SK-N-SH treated with all-trans-retinoic acid at 6 μM for 48 hours (cell line): ENCODE measurements around the gene KIF3B.
A peak's percentile ranks its signal among the peaks of the same experiment; 100 is the strongest.

Experiments
- ATAC-seq: fragments of 200-7000 bp; cut with Tn5 transposase; 3 replicates; pipeline ENCODE4 v1.9.1; 2020; ENCODE audit warnings: mild to moderate bottlenecking, moderate library complexity
- ARNTL ChIP-seq: fragments of 450-650 bp; formaldehyde crosslinking; IDR thresholded peaks from 2 replicates; pipeline ENCODE4 v1.5.0; 2020; ENCODE audit warnings: low read depth, mild to moderate bottlenecking, moderate library complexity, borderline replicate concordance
- BACH2 ChIP-seq: fragments of 250-450 bp; sonication (Bioruptor Pico); IDR thresholded peaks from 2 replicates; pipeline ENCODE4 v1.9.0; 2021; ENCODE audit warnings: mild to moderate bottlenecking, borderline replicate concordance
- CREB5 ChIP-seq: fragments of 250-450 bp; sonication (Bioruptor Pico); IDR thresholded peaks from 2 replicates; pipeline ENCODE4 v1.5.1; 2020; ENCODE audit warnings: low read depth, mild to moderate bottlenecking, moderate library complexity
- CSDC2 ChIP-seq: fragments of 250-450 bp; sonication (Bioruptor Pico); IDR thresholded peaks from 2 replicates; pipeline ENCODE4 v1.5.0; 2020; ENCODE audit warnings: mild to moderate bottlenecking, moderate library complexity
- CSRNP3 ChIP-seq: fragments of 250-450 bp; sonication (Bioruptor Pico); IDR thresholded peaks from 2 replicates; pipeline ENCODE4 v1.5.1; 2021; ENCODE audit warnings: mild to moderate bottlenecking, moderate library complexity
- ESRRG ChIP-seq: fragments of 250-450 bp; sonication (Bioruptor Pico); IDR thresholded peaks from 2 replicates; pipeline ENCODE4 v1.6.1; 2021; ENCODE audit warnings: mild to moderate bottlenecking
- GLIS3 ChIP-seq: fragments of 250-450 bp; sonication (Bioruptor Pico); IDR thresholded peaks from 2 replicates; pipeline ENCODE4 v1.5.0; 2020; ENCODE audit warnings: mild to moderate bottlenecking, moderate library complexity
- ISL1 ChIP-seq: fragments of 250-450 bp; sonication (Bioruptor Pico); IDR thresholded peaks from 2 replicates; pipeline ENCODE4 v2.1.2; 2022; ENCODE audit warnings: mild to moderate bottlenecking, moderate library complexity
- PATZ1 ChIP-seq: fragments of 250-450 bp; sonication (Bioruptor Pico); IDR thresholded peaks from 2 replicates; pipeline ENCODE4 v1.8.0; 2020; ENCODE audit warnings: mild to moderate bottlenecking, moderate library complexity, borderline replicate concordance
- PPARA ChIP-seq: fragments of 250-450 bp; sonication (Bioruptor Pico); IDR thresholded peaks from 2 replicates; pipeline ENCODE4 v1.5.0; 2020; ENCODE audit warnings: mild to moderate bottlenecking, borderline replicate concordance
- SNAI2 ChIP-seq: fragments of 250-450 bp; sonication (Bioruptor Pico); IDR thresholded peaks from 2 replicates; pipeline ENCODE4 v1.5.0; 2020; ENCODE audit warnings: mild to moderate bottlenecking, moderate library complexity
- TCF4 ChIP-seq: fragments of 250-450 bp; sonication (Bioruptor Pico); IDR thresholded peaks from 2 replicates; pipeline ENCODE4 v1.8.0; 2021; ENCODE audit warnings: mild to moderate bottlenecking, moderate library complexity, borderline replicate concordance
- TOX ChIP-seq: fragments of 250-450 bp; sonication (Bioruptor Pico); IDR thresholded peaks from 2 replicates; pipeline ENCODE4 v1.8.0; 2021; ENCODE audit warnings: mild to moderate bottlenecking, moderate library complexity, borderline replicate concordance
- ZC3H10 ChIP-seq: fragments of 250-450 bp; sonication (Bioruptor Pico); IDR thresholded peaks from 2 replicates; pipeline ENCODE4 v1.5.1; 2021; ENCODE audit warnings: mild to moderate bottlenecking, moderate library complexity
- ZFP3 ChIP-seq: fragments of 250-450 bp; sonication (Bioruptor Pico); IDR thresholded peaks from 2 replicates; pipeline ENCODE4 v1.5.0; 2020; ENCODE audit warnings: mild to moderate bottlenecking, moderate library complexity
- ZFP30 ChIP-seq: fragments of 450-650 bp; formaldehyde crosslinking; IDR thresholded peaks from 2 replicates; pipeline ENCODE4 v1.5.0; 2022; ENCODE audit warnings: mild to moderate bottlenecking, moderate library complexity
- ZNF565 ChIP-seq: fragments of 450-650 bp; formaldehyde crosslinking; conservative IDR thresholded peaks from 2 replicates; pipeline ENCODE4 v1.5.0; 2020; ENCODE audit warnings: low read depth, mild to moderate bottlenecking, moderate library complexity
- ZNF70 ChIP-seq: fragments of 450-650 bp; formaldehyde crosslinking; IDR thresholded peaks from 2 replicates; pipeline ENCODE4 v1.5.0; 2020; ENCODE audit warnings: mild to moderate bottlenecking, moderate library complexity
- ZNF8 ChIP-seq: fragments of 450-650 bp; formaldehyde crosslinking; IDR thresholded peaks from 2 replicates; pipeline ENCODE4 v1.5.0; 2020; ENCODE audit warnings: mild to moderate bottlenecking, moderate library complexity
- TF ChIP-seq, protein P1 (sequence below): fragments of 250-450 bp; sonication (Bioruptor Pico); IDR thresholded peaks from 2 replicates; pipeline ENCODE4 v1.5.0; 2020; ENCODE audit warnings: mild to moderate bottlenecking, moderate library complexity
- TF ChIP-seq, protein P2 (sequence below): fragments of 250-450 bp; sonication (Bioruptor Pico); IDR thresholded peaks from 2 replicates; pipeline ENCODE4 v1.8.0; 2021; ENCODE audit warnings: low read depth, mild to moderate bottlenecking, moderate library complexity, borderline replicate concordance

The KIF3B gene

GRCh38 chr20:32357375-32357868, 80.0 kb downstream of the KIF3B start:
- ATAC-seq: peak; percentile 28
- no peak for TF ChIP-seq ZNF8 (CRISPR knock-in tag)
- TF ChIP-seq BACH2 (CRISPR knock-in tag): no peak
- TF ChIP-seq CSDC2 (CRISPR knock-in tag): no peak
- TF ChIP-seq, protein P1, sequence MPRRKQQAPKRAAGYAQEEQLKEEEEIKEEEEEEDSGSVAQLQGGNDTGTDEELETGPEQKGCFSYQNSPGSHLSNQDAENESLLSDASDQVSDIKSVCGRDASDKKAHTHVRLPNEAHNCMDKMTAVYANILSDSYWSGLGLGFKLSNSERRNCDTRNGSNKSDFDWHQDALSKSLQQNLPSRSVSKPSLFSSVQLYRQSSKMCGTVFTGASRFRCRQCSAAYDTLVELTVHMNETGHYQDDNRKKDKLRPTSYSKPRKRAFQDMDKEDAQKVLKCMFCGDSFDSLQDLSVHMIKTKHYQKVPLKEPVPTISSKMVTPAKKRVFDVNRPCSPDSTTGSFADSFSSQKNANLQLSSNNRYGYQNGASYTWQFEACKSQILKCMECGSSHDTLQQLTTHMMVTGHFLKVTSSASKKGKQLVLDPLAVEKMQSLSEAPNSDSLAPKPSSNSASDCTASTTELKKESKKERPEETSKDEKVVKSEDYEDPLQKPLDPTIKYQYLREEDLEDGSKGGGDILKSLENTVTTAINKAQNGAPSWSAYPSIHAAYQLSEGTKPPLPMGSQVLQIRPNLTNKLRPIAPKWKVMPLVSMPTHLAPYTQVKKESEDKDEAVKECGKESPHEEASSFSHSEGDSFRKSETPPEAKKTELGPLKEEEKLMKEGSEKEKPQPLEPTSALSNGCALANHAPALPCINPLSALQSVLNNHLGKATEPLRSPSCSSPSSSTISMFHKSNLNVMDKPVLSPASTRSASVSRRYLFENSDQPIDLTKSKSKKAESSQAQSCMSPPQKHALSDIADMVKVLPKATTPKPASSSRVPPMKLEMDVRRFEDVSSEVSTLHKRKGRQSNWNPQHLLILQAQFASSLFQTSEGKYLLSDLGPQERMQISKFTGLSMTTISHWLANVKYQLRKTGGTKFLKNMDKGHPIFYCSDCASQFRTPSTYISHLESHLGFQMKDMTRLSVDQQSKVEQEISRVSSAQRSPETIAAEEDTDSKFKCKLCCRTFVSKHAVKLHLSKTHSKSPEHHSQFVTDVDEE (CRISPR knock-in tag): no peak
- no peak for TF ChIP-seq CREB5 (CRISPR knock-in tag)
- no peak for TF ChIP-seq ZC3H10 (CRISPR knock-in tag)
- TF ChIP-seq ZFP3 (CRISPR knock-in tag): no peak
- no peak for TF ChIP-seq ZFP30 (CRISPR knock-in tag)
- TF ChIP-seq TOX (CRISPR knock-in tag): no peak
- TF ChIP-seq CSRNP3 (CRISPR knock-in tag): no peak
- TF ChIP-seq PATZ1 (CRISPR knock-in tag): no peak
- TF ChIP-seq TCF4 (CRISPR knock-in tag): no peak
- no peak for TF ChIP-seq PPARA (CRISPR knock-in tag)
- TF ChIP-seq ARNTL (CRISPR knock-in tag): no peak
- TF ChIP-seq ZNF70 (CRISPR knock-in tag): no peak
- TF ChIP-seq SNAI2 (CRISPR knock-in tag): no peak
- no peak for TF ChIP-seq ISL1 (CRISPR knock-in tag)
- no peak for TF ChIP-seq ESRRG (CRISPR knock-in tag)
- no peak for TF ChIP-seq GLIS3 (CRISPR knock-in tag)

- peak; percentile 95 for ATAC-seq
- TF ChIP-seq, protein P2, sequence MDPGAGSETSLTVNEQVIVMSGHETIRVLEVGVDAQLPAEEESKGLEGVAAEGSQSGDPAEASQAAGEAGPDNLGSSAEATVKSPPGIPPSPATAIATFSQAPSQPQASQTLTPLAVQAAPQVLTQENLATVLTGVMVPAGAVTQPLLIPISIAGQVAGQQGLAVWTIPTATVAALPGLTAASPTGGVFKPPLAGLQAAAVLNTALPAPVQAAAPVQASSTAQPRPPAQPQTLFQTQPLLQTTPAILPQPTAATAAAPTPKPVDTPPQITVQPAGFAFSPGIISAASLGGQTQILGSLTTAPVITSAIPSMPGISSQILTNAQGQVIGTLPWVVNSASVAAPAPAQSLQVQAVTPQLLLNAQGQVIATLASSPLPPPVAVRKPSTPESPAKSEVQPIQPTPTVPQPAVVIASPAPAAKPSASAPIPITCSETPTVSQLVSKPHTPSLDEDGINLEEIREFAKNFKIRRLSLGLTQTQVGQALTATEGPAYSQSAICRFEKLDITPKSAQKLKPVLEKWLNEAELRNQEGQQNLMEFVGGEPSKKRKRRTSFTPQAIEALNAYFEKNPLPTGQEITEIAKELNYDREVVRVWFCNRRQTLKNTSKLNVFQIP (CRISPR knock-in tag): no peak
- TF ChIP-seq TOX (CRISPR knock-in tag): no peak
- TF ChIP-seq, protein P1 (CRISPR knock-in tag): peak; percentile 61; the same call in 1 of the 2 replicates
- TF ChIP-seq PATZ1 (CRISPR knock-in tag): peak; percentile 33; the same call in 1 of the 2 replicates
- peak; percentile 67; the same call in 1 of the 2 replicates for TF ChIP-seq ZNF565 (CRISPR knock-in tag)
Measured at GRCh38 chr20:32357869-32358631, 80.6 kb downstream of the KIF3B start, which contains the start of gene ASXL1. TSS of gene ASXL1 (plus strand) at chr20:32358331. CDS start at chr20:32358776, 445 bp downstream.
